Measurements from ENCODE around the gene AHDC1.
"Not testable (repeated sequence)": the region's sequence is repeated elsewhere in the genome, so short reads cannot be mapped to it uniquely, and the experiment has no call there.

The AHDC1 gene

DNA sequence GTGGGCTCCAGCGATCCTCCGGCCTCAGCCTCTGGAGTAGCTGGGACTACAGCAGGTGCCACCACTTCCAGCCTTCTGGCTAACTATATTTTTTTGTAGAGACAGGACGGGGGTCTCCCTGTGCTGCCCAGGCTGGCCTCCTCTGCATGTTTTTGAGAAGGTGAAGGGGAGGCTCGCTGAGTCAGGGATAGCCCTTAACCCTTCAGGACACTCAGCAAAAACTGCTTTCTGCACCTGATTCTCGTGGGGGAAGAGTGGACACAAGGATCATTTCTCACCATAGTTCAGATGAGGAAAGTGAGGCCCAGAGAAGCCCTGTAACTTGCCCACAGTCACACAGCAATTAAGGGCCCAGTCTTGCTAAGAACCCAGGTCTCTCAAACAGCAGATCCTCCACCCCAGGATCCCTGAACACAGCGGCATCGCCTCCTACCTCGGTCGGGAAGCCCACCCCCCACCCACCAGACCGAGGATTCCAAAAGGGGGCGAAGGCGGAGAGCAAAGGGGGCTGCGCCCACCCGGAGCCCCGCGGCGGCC is 29.8 kb upstream of the AHDC1 start:
- DNase-seq = no peak

DNA sequence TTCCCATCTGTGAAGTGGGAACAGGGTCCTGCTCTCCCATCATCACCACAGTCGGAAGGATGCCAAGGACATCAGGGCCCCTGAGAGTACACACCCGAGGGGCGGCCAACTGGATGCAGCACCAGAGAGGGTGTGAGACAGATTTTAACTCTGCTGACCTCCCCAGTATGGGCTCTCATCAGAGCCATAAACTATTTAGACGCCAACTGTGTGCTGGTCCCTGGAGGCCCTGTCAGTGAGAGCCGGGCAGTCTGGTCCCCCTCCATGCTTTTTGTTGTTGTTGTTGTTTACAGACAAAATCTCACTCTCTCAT is 29.3 kb upstream of the AHDC1 start:
- no peak for DNase-seq

DNA sequence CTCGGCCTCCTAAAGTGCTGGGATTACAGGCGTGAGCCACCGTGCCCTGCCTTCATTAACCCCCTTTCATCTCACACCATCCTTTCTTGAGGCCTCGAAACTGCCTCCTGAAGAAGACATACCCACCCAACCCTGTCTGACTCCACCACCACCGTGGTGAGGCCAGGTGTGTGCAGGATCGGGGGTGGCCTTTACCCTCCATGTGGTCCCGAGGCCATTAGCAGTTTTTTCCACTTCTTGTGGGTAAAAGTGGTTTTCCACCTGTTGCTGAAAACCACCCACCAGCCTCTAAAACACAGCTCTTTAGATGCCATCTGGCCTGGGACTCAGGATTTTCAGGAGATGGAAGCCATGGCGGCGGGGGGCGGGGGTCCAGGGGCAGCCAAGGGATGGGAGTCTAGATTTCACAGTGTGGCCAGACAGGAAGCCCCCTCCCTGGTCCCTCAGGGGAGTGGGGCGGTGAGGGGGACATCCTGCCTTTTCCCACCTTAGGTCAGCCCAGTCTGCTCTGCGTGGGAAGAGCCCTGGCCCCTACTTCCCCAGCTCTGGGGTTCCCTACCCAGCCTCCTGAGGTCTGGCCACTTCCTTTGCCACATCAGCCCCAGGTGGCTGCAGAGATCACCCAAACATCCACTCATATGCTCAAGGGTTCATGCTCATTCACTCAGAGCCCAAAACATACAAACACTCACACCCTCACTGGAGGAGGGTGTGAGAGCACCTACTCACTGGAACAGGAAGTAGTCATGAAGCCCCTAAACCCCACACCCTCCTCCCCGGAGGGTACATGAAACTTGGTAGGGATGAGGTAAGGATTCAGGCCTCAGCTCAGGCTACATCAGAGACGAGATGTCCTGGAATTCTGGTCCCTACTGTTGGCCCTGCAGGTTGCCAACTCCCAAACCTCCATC is 28.7 kb upstream of the AHDC1 start:
- peak in 1 of 2 donors; percentile 45 for DNase-seq

DNA sequence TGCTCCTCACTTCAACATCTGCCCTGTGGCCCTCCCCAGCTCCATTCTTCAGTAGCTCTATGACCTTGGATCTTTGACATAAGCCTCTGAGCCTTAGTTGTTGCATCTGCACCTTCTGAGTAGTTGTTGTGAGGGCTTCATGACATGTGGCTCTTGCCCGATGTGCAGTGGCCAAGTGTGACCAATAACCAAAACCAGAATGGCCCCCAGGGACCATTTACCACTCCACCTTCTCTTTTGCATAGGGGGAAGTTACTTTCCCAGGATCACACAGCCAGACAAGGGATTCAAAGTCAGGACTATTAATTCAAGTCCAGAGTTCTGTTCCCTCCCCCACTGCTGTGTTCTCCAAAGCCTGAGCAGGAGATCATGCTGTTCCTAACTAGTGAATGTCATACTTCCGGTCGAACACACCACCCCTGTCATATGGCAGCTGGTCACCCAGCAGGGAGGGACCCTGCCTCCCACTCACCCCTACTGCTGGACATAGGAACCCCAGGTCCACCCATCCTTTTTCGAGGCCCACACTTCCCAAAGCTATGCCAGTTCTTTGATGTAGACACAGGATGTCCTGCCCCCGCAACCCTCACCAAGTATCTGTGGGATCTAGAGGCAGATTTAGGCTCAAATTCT is 27.0 kb upstream of the AHDC1 start:
- DNase-seq = no peak

DNA sequence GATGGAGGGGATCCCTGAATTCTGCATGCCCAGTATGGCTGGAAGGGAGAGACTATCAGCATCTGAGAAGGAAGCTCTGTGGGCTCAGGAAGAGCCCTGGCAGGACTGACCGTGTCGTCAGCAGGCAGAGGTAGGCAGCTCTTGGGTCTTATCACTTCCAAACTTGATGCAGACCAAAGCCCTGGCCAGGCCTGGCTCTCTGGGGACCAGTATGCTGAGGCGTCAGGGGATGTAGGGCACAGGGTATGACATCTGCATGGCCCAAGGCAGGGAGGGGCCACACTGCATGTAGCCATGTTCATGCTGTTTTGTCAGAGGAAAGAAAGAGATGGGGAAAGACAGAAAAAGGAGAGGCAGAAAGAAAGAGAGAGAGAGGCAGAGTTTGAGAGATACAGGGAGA is 24.8 kb upstream of the AHDC1 start:
- DNase-seq = no peak

DNA sequence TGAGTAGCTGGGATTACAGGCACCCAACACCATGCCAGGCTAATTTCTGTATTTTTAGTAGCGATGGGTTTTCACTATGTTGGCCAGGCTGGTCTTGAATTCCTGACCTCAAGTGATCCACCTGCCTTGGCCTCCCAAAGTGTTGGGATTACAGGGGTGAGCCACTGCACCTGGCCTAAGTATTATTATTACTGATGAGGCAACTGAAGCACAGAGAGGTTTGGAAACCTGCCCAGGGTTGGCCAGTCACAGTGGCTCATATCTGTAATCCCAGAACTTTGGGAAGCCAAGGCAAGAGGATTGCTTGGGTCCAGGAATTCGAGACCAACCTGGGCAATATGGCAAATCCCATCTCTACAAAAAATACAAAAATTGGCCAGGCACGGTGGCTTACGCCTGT is 23.8 kb upstream of the AHDC1 start:
- DNase-seq = not testable (repeated sequence)

DNA sequence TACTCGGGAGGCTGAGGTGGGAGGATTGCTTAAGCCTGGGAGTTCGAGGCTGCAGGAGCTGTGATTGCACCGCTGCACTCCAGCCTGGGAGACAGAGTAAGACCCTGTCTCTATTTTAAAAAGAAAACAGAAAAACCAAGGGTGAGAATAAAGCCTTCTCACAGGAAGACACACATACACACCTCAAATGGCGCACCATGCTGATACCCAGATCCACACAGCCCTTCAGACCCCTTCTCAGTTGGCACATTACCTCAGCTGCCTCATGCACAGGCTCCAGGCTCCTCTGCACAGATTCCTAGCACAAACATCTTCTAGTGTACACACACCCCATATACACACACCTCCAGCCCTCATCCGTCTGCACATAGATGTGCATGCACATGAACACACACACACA is 23.1 kb upstream of the AHDC1 start:
- no peak for DNase-seq

DNA sequence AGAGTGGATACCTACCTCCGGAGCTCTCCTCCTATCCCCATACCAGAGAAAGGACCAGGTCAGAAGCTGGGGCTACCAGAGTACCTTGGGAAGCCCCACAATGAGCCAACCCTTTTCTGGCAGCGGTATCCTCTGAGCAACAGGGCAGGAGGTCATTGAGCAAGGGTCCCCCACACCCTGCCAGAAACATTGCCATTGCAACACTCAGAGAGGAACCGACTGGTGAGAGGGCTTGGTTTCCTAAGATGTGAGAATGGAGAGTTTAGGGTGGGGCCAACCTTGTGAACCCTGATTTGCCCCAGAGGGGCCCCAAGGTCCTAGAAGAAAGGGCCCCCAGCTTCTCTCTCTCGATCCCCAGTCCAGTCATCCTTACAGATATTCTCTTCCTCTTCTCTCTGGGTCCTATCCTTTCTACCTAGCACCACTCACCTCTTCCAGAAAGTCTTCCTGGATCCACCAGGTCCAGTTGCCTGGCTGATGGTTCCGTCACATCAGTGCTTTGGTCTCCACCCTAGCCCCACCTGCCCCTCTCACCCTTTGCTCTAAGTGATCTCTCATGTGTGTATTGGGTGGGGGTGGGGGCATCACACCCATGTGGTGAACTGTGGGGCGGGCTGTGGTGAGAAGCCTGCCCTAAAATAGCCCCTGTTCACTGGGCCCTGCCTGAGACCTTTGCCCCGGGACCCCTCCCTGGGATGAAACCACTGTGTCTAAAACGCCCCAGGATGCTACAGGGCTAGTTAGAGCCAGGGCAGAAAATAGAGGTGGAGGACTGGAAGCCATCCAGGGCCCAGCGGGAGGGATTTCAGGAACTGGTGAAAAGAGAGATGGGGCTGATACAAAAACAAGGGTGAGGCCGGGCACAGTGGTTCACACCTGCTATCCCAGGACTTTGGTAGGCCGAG is 22.3 kb upstream of the AHDC1 start:
- DNase-seq = peak in 1 of 2 donors; percentile 74

DNA sequence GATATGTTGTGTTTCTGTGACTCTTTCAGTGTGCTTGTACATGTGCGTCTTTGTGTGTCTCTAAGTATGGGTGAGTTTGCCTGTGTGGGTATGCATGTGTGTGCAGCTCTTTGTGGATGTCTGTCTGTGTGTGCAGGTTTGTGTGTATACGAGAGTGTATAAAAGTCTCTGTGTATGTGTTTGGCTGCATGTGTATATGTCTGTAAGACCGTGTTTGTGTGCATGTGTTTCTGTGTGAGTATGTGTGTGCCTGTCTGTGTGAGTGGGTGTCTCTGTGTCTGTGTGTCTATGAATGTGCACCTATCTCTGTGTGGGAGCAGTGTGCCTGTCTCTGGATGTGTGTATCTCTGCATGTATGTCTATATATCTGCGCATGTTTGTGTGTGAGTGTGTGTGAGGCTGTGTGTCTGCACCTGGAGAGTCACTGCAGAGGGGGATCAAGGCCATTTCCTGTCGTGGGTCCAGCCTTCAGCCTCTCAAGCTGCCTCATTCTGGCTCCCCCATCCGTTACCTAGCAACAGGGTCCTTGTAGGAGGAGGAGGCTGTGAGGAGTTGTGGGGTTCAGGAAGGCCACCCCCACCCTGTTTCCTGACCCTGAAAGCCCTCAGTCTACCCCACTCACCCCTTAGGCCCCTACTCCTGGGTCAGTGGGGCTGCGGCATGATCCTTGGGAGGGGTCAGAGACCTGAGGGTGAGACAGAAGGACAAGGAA is 20.7 kb upstream of the AHDC1 start:
- DNase-seq = no peak

DNA sequence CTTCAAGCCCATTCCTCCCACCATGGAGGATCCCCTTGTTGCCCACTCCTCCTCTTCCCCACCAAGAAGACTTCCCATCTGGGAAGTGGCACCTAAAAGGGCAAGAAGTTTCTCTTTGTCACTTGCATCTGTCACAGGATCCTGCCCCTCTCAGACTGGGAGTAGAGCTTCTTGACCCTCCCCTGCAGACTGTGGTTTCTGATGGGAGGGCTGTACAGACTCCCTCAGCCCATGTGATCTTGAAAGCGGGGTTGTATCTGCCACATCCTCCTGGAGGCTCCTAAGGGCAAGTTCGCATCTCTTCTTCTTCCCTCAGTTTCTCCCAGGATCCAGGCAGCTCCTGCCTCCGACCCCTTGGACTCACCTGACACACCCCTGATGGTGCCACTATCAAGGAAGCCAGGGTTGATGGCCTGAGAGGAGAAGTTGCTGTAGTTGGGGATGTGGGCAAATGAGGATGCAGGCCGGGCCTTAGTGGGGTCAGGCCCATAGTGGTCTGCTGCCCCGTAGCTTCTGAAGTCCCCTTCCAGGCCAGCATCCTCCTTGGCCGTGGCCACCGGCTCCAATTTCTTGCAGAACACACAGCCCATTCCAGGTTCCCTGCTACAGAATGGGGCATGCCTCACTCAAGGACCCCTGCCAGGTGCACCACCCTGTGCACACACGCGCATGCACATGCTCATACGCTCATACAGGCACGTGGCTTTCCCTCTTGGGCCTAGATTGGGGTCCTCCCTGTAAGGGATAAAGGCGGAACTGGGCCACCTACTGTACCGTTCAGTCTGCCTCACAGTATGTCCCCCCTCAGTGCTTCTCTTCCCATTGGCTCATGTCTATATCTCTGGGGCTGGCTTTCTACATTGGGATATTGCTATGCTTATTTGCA is 19.6 kb upstream of the AHDC1 start:
- no peak for DNase-seq

DNA sequence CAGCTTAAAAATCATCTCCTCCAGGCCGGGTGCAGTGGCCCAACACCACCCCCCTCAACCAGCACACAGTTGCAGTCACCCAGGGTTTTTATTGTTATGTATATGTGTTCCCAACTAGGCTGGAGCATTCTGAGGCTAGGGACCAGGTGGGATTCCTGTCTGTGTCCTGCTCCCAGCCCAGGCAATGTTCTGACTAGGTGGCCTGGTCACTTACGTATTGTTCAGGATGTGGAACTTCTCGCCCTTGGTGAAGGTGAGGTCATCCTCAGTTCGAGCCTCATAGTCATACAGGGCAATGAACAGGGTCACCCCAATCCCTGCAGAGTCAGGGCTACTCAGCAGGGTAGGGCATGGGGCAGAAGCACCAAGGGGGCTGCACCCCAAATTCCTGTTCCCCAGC is 18.9 kb upstream of the AHDC1 start:
- DNase-seq = no peak

DNA sequence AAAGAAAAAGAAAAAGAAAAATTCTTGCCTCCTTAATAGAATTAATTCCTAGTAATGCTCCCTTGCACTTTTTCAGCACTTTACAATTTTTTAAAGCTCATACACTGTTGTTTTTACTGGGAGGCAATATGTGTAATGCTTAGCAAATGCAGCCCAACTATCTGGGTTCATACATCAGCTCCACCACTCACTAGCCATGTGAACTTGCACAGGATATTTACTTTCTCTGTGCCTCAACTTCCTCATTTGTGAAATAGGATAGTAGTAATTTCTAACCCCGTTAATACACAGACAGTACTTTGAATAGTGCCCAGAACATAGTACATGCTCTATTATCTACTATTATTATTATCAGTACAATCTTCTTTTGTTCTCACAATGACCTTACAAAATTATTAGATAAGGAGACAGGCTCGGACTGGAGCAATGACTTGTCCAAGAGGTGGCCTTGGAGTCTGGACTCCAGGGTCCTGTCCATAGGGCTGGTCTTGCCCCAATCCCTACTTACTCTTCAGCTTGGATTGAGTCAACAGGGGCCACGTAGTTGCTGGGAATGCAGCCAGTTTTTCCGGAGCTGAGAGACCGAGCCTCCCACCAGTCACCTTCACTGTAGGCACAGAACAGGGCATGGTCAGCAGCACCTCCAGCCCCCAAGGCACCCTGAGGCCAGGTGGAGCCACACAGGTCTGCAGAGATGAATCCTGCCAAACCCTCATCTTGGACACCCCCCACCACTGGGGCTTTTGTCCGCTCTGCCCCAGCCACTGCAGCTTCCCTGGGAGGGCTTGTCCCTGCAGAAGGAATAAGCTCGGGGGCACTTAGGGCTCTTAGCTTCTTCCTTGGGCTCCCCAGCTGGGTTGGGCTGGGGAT is 17.3 kb upstream of the AHDC1 start:
- no peak for DNase-seq

DNA sequence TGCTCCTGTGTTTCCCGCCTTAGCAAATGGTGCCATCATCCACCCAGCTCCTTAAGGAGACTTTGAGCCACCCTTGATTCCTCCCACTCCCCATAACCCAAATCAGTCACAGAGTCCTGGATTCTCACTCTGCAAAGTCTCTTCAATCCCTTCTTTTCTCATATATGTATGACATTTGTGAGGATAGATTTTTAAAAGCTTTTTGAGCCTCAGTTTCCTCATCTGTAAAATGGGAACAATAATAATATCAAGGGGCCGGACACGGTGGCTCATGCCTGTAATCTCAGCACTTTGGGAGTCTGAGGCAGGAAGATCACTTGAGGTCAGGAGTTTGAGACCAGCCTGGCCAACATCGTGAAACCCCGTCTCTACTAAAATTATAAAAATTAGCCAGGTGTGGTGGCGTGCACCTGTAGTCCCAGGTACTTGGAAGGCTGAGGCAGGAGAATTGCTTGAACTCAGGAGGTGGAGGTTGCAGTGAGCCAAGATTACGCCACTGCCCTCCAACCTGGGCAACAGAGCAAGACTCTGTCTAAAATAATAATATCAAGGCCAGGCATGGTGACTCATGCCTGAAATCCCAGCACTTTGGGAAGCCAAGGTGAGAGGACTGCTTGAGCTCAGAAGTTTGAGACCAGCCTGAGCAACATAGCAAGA is 16.0 kb upstream of the AHDC1 start:
- not testable (repeated sequence) for DNase-seq

DNA sequence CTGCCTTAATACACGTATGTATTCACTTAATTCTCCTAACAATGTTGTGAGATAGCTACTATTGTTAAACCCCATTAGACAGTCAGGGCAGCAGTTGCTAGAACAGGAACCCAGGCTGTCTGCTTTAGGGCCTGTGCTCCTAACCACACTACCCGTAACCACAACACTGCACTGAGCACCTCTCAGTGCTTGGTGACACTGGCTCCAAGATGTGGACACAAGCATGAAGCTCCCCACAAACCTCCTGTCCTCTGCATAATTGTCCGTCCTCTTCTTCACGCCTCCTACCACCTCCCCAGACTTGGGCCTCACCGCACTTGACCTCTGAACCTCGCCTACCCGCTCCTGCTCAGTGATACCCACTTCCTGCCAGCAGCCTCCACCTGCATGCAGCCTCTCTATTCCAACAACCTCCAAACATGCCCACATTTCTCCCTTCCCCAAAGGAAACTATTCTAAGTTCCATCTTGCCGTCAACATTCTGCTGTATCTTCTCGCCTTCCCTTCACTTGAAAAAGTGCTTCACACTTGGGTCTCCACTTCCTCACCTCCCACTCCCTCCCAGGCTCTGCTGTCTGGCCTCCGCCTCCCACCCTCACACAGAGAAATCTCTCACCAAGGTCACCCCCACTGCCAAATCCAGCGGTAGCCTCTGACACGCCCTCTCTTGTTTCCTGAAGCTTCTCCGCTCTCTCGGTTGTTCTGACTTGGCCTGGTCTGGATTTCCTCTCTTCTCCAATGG is 14.6 kb upstream of the AHDC1 start:
- DNase-seq = peak; percentile 56 to 70

DNA sequence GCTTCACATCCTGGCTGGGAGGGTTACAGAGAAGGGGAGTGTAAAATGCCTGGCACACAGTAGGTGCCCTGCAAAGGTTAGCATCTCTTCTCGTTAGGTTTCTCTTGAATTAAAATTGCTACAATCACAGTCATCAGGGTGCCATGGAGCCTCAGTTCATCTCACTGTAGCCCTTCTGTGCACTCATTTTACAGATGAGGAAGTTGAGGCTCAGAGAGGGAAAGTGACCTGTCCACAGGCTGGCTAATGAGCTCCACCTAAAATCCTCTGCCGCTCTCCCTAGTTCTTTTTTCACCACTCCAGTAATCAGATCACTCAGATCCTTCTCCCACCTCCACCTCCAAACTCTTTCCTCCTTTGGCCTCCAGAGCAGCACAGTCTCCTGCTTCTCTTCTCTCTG is 13.5 kb upstream of the AHDC1 start:
- no peak for DNase-seq

DNA sequence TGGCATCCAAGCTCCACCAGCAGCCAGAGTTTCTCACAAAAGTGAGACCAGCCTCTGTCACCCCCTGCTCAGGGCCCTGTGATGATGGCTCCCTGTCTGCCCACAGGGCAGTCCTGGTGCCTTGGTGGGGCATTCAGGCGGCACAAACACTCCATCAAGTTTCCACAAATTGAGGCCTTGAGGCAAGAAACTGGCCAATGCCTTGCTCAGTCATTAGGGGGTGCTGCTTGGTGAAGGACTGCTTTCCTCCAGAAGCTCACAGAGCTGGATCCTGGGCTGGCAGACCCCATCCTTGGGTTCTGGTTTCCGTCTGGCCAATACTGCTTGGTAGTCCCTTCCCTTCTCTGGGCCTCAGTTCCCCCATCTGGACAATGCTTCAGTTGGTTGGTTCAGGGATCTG is 12.5 kb upstream of the AHDC1 start:
- no peak for DNase-seq

DNA sequence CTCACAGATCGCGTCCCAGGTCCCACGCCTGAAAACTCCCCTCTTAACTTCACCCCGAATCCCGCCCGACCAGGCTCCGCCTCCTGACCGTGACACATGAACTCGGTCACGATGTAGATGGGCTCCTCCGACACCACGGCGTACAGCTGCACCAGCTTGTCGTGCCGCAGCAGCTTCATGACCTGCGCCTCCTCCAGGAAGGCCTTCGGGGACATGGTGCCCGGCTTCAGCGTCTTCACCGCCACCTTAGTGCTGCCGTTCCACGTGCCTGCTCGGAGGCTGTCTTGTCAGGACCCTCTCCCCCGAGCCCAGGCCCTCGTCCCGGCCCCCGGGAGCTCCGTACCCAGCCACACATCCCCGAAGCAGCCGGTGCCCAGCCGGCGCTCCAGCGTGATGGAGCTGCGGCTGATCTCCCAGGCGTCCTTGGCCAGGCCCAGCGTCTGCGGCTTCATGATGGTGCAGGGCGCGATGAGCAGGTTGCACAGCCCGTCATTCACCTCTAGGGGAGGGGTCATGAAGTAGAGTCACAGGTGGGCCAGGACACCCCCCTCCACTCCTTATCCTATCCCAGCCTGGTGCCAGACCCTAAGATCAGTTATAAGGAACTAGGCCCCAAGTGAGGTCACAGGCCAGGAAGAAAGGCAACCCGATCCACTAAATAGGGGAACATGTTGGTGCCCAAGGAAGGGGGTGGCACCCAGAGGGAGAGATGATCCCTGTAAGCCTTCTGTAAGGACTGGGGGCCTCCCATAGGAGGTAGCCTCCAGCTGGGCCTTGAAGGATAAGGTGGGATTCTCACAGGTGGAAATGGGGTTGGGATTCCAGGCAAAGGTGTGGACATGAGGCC is 11.6 kb upstream of the AHDC1 start:
- DNase-seq = no peak

DNA sequence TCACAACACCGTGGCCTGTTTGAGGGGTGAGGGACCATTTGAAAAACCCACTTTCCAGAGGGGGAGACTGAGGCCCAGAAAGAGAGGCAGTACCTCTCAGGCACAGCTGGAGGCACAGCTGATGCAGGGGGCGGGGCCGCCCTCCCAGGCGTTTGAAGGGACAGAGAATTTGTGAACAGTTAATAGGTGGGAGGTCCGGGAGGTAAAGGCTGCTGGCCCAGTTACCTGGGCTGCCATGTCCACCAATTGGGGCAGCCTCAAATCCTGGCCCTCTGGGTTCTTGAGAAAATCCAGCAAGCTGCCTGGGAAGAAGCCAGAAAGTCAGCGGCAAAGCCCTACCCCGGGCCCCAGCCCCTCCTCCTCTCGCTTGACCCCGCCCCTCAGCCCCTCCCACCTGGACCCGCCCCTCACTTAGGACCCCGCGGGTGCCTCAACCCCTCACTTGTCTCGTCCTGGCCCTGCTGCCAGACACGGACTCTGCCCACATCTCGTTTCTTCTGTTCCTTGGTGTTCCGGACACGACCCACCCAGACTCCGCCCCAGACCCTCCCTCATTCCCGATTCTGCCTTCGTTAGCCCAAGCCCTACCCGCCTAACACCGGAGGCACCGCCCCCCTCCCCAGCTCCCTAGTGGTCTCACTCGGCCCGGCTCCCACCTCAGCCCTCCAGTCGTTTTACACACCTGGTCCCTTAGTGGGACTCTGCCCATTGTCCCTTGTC is 10.8 kb upstream of the AHDC1 start:
- no peak for DNase-seq
